HEK293T (cell line): ENCODE data around the gene FAM222A.

Experiments used
- BHLHE40 ChIP-seq: fragments of 450-650 bp; IDR thresholded peaks from 2 replicates; pipeline ENCODE4 v1.6.1; 2016; ENCODE audit warnings: mild to moderate bottlenecking, moderate library complexity, borderline replicate concordance
- CTBP1 ChIP-seq: fragments of 450-650 bp; IDR thresholded peaks from 2 replicates; pipeline ENCODE4 v1.6.1; 2016; ENCODE audit warnings: borderline replicate concordance
- ELF4 ChIP-seq: fragments of 450-650 bp; IDR thresholded peaks from 2 replicates; pipeline ENCODE4 v1.6.1; 2017; ENCODE audit warnings: antibody characterized with exemption
- FOXK2 ChIP-seq: fragments of 450-650 bp; IDR thresholded peaks from 2 replicates; pipeline ENCODE4 v1.6.1; 2016; ENCODE audit warnings: mild to moderate bottlenecking
- FOXM1 ChIP-seq: fragments of 450-650 bp; IDR thresholded peaks from 2 replicates; pipeline ENCODE4 v1.6.1; 2017; ENCODE audit warnings: mild to moderate bottlenecking, borderline replicate concordance
- L3MBTL2 ChIP-seq: fragments of 450-650 bp; conservative IDR thresholded peaks from 2 replicates; pipeline ENCODE4 v1.6.1; 2016; ENCODE audit warnings: mild to moderate bottlenecking
- NFRKB ChIP-seq: fragments of 450-650 bp; IDR thresholded peaks from 2 replicates; pipeline ENCODE4 v1.6.1; 2016; ENCODE audit warnings: mild to moderate bottlenecking, moderate library complexity
- SP1 ChIP-seq: fragments of 450-650 bp; IDR thresholded peaks from 2 replicates; pipeline ENCODE4 v1.6.1; 2017
- TARDBP ChIP-seq: fragments of 450-650 bp; IDR thresholded peaks from 2 replicates; pipeline ENCODE4 v1.6.1; 2016
- ZNF384 ChIP-seq: fragments of 450-650 bp; IDR thresholded peaks from 2 replicates; pipeline ENCODE4 v1.6.1; 2016

- TF ChIP-seq FOXM1: no peak
- TF ChIP-seq CTBP1: no peak
- no peak for TF ChIP-seq ELF4
- TF ChIP-seq TARDBP: no peak
- no peak for TF ChIP-seq BHLHE40
- no peak for TF ChIP-seq FOXK2
- no peak for TF ChIP-seq NFRKB
- no peak for TF ChIP-seq SP1
- TF ChIP-seq ZNF384: no peak
- no peak for TF ChIP-seq L3MBTL2
Observed at GRCh38 chr12:109702111-109702841, 11.3 kb upstream of the FAM222A start.
